Chondrocyte (in vitro differentiated cells): ENCODE measurements around the gene PSAP. TPM values are rescaled to one million over a fixed set of nuclear protein-coding genes. Genes with fewer than 3 reads are reported as not detected.

ENCODE experiments used
- DNase-seq: peaks from one replicate; pipeline ENCODE4 v3.0.0; 2021; ENCODE audit warnings: mixed read lengths, low spot score
- H3K27ac Mint-ChIP-seq: one replicate; pipeline ENCODE4 v1.8.0; 2021; ENCODE audit warnings: mild to moderate bottlenecking, moderate library complexity, mixed read lengths; ENCODE audit not compliant: unreplicated experiment
- H3K27me3 Mint-ChIP-seq: 2 replicates; pipeline ENCODE4 v1.8.0; 2021; ENCODE audit warnings: low read depth, mixed read lengths
- H3K36me3 Mint-ChIP-seq: 2 replicates; pipeline ENCODE4 v1.8.0; 2021; ENCODE audit warnings: low read depth, mixed read lengths
- H3K4me1 Mint-ChIP-seq: 2 replicates; pipeline ENCODE4 v1.8.0; 2021; ENCODE audit warnings: low read depth, mild to moderate bottlenecking, mixed read lengths
- H3K4me3 Mint-ChIP-seq: one replicate; pipeline ENCODE4 v1.8.0; 2021; ENCODE audit warnings: mild to moderate bottlenecking, moderate library complexity, mixed read lengths; ENCODE audit not compliant: unreplicated experiment
- H3K9me3 Mint-ChIP-seq: 2 replicates; pipeline ENCODE4 v1.8.0; 2021; ENCODE audit warnings: low read depth, mixed read lengths
- total RNA-seq: library from RNA; stranded (reverse); gene quantifications from 3 replicates; pipeline ENCODE4 v1.2.1, GENCODE V29; 2021
- TF ChIP-seq, protein P1 (sequence below): fragments of 200-600 bp; sonication (generic); IDR thresholded peaks from 2 replicates; pipeline ENCODE4 v1.5.0; 2021; ENCODE audit warnings: antibody characterized with exemption, mild to moderate bottlenecking, moderate library complexity

The PSAP gene
- total RNA-seq, 1 donor from 2014 or later, result 970 TPM

DNA sequence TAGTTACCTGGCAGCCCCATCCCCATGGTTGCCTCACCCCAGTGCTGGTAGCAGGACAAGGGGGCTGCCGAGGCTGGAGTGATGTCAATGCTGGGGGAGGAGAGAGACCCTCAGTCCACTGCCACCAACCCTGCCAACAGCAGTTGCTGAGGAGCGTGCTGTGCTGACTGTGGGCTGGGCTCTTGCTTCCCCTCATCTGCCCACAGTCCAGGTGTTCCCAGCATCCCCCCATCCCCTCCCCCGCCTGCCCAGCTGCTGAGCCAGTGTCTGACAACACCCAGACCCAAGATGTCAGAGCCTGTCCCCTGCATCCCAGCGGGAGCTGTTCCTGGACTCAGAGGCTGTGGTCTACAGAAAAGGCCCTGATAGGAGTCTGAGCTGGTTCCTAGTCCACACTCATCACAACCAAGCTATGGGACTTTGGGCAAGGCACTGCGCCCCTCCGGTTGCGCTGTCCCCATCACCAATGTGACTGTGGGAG is 14.6 kb upstream of the PSAP start:
- H3K4me1 Mint-ChIP-seq, result peaks cover 32% of the 10 kb centered on the region
- H3K4me3 Mint-ChIP-seq, result no peak overlapping the region
- H3K36me3 Mint-ChIP-seq, result no peaks in the 10 kb centered on the region
- no peak overlapping the region for H3K27ac Mint-ChIP-seq
- peak; percentile 80 for DNase-seq
- TF ChIP-seq, protein P1, sequence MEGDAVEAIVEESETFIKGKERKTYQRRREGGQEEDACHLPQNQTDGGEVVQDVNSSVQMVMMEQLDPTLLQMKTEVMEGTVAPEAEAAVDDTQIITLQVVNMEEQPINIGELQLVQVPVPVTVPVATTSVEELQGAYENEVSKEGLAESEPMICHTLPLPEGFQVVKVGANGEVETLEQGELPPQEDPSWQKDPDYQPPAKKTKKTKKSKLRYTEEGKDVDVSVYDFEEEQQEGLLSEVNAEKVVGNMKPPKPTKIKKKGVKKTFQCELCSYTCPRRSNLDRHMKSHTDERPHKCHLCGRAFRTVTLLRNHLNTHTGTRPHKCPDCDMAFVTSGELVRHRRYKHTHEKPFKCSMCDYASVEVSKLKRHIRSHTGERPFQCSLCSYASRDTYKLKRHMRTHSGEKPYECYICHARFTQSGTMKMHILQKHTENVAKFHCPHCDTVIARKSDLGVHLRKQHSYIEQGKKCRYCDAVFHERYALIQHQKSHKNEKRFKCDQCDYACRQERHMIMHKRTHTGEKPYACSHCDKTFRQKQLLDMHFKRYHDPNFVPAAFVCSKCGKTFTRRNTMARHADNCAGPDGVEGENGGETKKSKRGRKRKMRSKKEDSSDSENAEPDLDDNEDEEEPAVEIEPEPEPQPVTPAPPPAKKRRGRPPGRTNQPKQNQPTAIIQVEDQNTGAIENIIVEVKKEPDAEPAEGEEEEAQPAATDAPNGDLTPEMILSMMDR, result no peak
- no peaks in the 10 kb centered on the region for H3K27me3 Mint-ChIP-seq
- no peaks in the 10 kb centered on the region for H3K9me3 Mint-ChIP-seq

DNA sequence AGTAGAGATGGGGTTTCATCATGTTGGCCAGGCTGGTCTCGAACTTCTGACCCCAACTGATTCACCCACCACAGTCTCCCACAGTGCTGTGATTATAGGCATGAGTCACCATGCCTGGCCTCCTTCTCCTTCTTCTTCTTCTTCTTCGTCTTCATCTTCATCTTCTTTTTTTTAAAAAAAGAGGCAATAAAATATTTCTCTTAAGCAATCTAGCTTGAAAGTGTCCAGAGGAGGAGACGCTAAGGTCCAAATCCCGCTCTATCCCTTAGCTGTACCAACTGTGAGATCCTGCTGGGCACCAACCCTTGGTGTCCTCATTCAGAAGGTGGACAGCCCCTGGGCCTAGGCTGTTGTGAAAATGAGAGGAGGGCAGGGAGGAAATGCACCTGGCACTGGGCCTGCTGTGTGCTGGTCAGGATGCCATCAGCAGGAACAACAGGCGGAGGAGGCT is 13.9 kb upstream of the PSAP start:
- Mint-ChIP-seq H3K9me3 (no peaks in the 10 kb centered on the region), H3K4me3 (no peak overlapping the region), H3K27me3 (no peaks in the 10 kb centered on the region), H3K36me3 (no peaks in the 10 kb centered on the region), H3K4me1 (peaks cover 38% of the 10 kb centered on the region), H3K27ac (peak overlapping the region; percentile 59)
- peak; percentile 33 for DNase-seq
- TF ChIP-seq, protein P1, result no peak

DNA sequence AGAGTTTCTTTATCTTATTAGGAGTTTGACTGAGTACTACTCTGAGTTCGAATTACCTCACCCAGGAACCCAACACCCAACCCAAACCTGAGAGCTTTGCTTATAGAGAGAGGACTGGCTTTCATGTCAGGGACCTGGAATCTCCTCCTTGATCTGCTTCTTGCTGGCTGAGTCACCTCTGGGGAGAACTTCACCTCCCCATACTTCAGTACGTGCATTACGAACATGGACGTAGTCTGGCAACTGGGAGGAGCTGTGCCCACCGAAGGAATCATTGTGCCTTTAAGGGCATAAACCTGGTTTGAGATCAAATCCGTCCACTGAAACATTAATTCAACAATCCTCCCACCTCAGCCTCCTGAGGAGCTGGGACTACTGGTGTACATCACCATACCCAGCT is 12.2 kb upstream of the PSAP start:
- Mint-ChIP-seq H3K9me3 (no peaks in the 10 kb centered on the region), H3K4me3 (no peak overlapping the region), H3K27me3 (no peaks in the 10 kb centered on the region), H3K4me1 (peaks cover 40% of the 10 kb centered on the region), H3K36me3 (no peaks in the 10 kb centered on the region), H3K27ac (no peak overlapping the region)
- TF ChIP-seq, protein P1, result no peak
- DNase-seq, result peak; percentile 21

DNA sequence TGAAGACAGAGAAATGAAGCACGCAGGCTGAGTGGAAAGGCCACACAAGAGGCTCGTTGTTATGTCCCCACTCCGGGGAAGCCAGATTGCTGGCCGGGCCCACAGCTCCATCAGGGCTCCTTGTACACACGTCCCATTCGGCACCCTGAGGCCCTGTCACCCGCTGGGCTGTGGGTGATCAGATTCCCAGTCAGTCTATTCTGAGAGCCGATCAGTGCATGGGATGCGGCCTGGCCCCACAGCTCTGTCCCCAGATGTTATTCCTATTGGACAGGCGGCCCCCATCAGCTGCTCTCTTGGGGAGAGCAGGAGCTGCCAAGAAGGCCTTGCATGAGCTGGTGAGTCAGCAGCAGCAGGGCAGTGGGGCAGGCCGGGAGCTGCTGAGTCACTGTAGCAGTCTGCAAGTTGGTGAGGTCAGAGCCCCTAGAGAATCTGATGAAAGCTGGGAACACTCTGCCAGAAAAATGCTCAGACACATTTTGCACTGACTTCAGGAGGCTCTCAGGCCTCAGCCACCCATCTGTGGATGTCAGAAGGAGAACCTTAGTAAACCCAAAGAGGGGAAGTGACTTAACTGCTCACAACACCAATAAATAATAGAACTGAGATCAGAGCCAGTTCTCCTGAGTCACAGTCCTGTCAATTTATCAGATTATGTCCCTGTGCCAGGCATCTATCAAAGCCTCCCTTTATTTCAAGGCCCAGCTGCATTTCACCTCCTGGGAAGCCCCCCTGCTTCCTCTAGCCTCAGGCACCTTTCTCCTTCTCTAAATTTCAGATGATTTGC is 9.4 kb upstream of the PSAP start:
- peak; percentile 98 for DNase-seq
- Mint-ChIP-seq H3K4me3 (peak overlapping the region; percentile 47), H3K27me3 (no peaks in the 10 kb centered on the region), H3K9me3 (no peaks in the 10 kb centered on the region), H3K4me1 (peaks cover 31% of the 10 kb centered on the region), H3K36me3 (no peaks in the 10 kb centered on the region), H3K27ac (peak overlapping the region; percentile 99)
- TF ChIP-seq, protein P1, result no peak

DNA sequence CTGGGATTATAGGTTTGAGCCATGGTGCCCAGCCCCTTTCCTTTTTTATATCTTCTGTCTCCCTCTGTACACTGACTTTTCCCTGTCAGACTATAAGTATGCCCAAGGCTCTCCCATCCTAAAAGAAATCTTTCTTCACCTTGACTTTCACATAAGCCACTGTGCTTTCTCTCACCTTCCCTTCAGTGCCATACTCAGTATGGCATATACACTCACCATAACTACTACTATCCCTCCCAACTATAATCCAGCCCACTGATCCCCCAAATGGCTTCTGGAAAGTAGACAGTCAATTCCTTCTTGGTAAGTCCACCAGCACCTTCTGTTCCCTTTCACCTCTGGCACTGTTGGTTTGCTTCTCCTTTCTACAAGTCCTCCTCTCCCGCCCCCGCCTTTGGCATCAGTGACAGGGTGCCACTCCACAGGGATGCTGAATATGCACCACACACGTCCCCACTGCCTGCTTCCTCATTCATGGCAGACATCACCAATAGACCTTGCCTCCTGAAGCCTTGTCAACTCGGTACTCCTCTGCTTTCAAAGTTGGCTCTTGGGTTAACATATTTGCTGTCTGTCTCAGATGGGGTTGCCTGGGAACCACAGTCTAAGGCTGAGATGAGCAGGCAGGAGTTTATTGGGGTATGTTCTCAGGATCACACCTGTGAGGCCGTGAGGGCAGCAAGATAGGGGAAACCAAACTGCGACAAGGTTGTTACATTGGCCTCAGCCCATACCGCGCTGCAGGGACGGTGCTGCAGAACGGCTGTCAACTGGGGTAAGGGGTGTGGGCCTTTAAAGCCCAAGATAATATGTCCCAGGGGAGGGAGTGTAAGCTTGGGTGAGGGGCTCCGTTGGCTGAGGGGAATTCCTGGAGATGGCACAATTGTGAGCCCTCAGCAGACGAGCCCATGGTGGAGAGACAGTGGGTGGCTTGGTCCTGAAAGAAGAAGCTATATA is 7.2 kb upstream of the PSAP start:
- H3K4me3 Mint-ChIP-seq, result no peak overlapping the region
- TF ChIP-seq, protein P1, result no peak
- H3K27ac Mint-ChIP-seq, result no peak overlapping the region
- DNase-seq, result peak; percentile 52
- H3K4me1 Mint-ChIP-seq, result peaks cover 28% of the 10 kb centered on the region
- H3K9me3 Mint-ChIP-seq, result no peaks in the 10 kb centered on the region
- no peaks in the 10 kb centered on the region for H3K36me3 Mint-ChIP-seq
- no peaks in the 10 kb centered on the region for H3K27me3 Mint-ChIP-seq
